ENCODE data around the gene CAST.

CAST gene

GRCh38 chr5:96690861-96691260, 28.7 kb downstream of the CAST start:
- DNase-seq (ENCODE audit: low read depth in 2 of 2): no peak
- TF ChIP-seq, protein P1, sequence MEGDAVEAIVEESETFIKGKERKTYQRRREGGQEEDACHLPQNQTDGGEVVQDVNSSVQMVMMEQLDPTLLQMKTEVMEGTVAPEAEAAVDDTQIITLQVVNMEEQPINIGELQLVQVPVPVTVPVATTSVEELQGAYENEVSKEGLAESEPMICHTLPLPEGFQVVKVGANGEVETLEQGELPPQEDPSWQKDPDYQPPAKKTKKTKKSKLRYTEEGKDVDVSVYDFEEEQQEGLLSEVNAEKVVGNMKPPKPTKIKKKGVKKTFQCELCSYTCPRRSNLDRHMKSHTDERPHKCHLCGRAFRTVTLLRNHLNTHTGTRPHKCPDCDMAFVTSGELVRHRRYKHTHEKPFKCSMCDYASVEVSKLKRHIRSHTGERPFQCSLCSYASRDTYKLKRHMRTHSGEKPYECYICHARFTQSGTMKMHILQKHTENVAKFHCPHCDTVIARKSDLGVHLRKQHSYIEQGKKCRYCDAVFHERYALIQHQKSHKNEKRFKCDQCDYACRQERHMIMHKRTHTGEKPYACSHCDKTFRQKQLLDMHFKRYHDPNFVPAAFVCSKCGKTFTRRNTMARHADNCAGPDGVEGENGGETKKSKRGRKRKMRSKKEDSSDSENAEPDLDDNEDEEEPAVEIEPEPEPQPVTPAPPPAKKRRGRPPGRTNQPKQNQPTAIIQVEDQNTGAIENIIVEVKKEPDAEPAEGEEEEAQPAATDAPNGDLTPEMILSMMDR (IDR thresholded peaks at IDR 0.05; ENCODE audit: low read depth, low read length): no peak
- H3K4me3 ChIP-seq (replicated peaks in 1 of 2; ENCODE audit: low read depth in 2 of 2, low read length in 2 of 2): no peak overlapping the region

DNA sequence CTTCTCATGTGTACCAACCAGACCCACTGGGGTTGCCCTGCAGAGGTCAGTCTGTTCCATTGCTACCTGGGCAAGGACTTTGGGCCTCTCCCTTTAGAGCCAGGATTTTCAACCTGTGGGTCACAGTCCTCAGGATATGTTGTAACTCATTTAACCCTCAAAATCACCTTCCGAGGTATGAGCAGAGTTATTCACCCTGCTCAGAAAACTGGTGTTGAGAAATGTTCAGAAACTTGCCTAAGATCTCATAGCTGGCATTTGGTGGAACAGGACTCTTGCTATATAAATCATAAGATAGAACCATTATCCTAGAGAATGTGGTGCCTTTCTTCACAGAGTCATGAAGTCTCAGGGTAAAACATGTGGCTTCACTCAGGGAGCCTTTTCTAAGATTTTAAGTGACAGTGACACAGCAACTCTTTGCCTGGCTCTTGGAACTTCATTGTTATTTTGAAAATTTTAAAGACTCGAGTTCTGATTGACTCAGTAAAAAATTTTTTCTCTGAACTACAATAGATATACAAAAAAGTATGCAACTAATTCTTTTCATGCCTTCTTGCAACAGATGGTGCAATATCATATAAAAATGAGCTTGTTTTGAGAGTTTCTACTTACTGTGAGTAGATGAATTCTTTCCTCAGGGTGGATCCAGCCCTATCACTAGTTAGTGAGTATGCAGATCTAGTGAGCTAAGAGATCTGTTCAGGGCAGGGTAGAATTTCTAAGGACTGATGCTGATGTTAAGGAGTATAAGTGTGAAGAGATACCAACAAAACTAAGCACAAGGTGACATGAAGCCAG, 29.5 kb downstream of the CAST start:
- no peak overlapping the region for H3K4me3 ChIP-seq (replicated peaks in 1 of 2; ENCODE audit: low read depth in 2 of 2, low read length in 2 of 2)
- TF ChIP-seq, protein P1 (IDR thresholded peaks at IDR 0.05; ENCODE audit: low read depth, low read length): no peak
- peak; percentile 50 to 62 for DNase-seq (ENCODE audit: low read depth in 2 of 2)

- TF ChIP-seq, protein P1 (IDR thresholded peaks at IDR 0.05; ENCODE audit: low read depth, low read length): no peak
- peak in 1 of 2 donors; percentile 91 for DNase-seq (ENCODE audit: low read depth in 2 of 2)
- H3K4me3 ChIP-seq (replicated peaks in 1 of 2; ENCODE audit: low read depth in 2 of 2, low read length in 2 of 2): no peak overlapping the region
Measured at GRCh38 chr5:96692441-96692840, 30.3 kb downstream of the CAST start.

DNA sequence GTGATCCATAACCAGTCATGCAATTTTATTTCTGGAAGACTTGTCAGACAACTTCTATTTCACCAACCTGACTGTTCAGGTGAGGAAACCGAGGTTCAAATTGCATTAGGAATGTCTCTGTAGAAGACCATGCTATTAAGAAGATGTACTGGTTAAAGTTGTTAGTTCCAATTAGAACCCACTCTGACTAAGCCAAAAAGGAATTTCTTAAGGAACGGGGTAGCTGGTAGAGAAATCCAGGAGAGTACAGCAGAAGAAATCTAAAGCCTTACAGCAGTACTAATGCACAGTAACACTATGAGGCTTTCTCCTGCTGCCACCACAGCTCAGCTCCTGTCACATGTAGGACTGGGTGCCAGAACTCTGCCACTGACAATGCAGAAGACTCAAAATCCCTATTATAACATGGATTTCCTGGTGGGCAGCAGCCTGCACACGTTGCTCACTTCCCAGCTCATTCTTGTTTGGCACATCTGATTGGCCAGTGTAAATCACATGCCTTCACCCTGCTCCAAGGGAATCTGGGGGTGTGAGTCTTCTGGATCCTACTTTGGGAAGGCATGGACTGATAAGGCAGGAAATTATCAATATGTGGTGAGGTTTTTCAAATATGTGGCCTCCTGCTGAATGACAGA, 37.1 kb downstream of the CAST start:
- TF ChIP-seq, protein P1 (IDR thresholded peaks at IDR 0.05; ENCODE audit: low read depth, low read length): no peak
- peak in 1 of 2 donors; percentile 43 for DNase-seq (ENCODE audit: low read depth in 2 of 2)

GRCh38 chr5:96702503-96703383, 40.6 kb downstream of the CAST start:
- H3K4me3 ChIP-seq (replicated peaks in 1 of 2; ENCODE audit: low read depth in 2 of 2, low read length in 2 of 2): peak overlapping the region; percentile 67 to 76
- TF ChIP-seq, protein P1 (IDR thresholded peaks at IDR 0.05; ENCODE audit: low read depth, low read length): no peak
- peak; percentile 96 to 97 for DNase-seq (ENCODE audit: low read depth in 2 of 2)

More for the DNA sequence above, 37.1 kb downstream of the CAST start:
- H3K4me3 ChIP-seq (replicated peaks in 1 of 2; ENCODE audit: low read depth in 2 of 2, low read length in 2 of 2): no peak overlapping the region

- DNase-seq (ENCODE audit: low read depth in 2 of 2): peak in 1 of 2 donors; percentile 28
- H3K4me3 ChIP-seq (replicated peaks in 1 of 2; ENCODE audit: low read depth in 2 of 2, low read length in 2 of 2): peak overlapping the region; percentile 67 to 76
- TF ChIP-seq, protein P1 (IDR thresholded peaks at IDR 0.05; ENCODE audit: low read depth, low read length): no peak
Measured at GRCh38 chr5:96703384-96703920, 41.3 kb downstream of the CAST start.
